ENCODE results near the gene CREB5.

The CREB5 gene

GRCh38 chr7:28554802-28555471 lies 142.6 kb downstream of the CREB5 start:
- DNase-seq: no peak

GRCh38 chr7:28556025-28556424 lies 143.7 kb downstream of the CREB5 start:
- DNase-seq: no peak

GRCh38 chr7:28556671-28557070 lies 144.4 kb downstream of the CREB5 start:
- DNase-seq: no peak

- DNase-seq: no peak
Measured at GRCh38 chr7:28558236-28558635, 145.9 kb downstream of the CREB5 start.

- no peak for DNase-seq
Measured at GRCh38 chr7:28560767-28561166, 148.4 kb downstream of the CREB5 start.

- no peak for DNase-seq
Measured at GRCh38 chr7:28564033-28564432, 151.7 kb downstream of the CREB5 start.

GRCh38 chr7:28564755-28565374 lies 152.5 kb downstream of the CREB5 start:
- no peak for DNase-seq

- DNase-seq: no peak
Measured at GRCh38 chr7:28565980-28566379, 153.7 kb downstream of the CREB5 start.

- no peak for DNase-seq
Measured at GRCh38 chr7:28570113-28570969, 158.0 kb downstream of the CREB5 start.

- no peak for DNase-seq
Measured at GRCh38 chr7:28570970-28571288, 158.6 kb downstream of the CREB5 start.

- no peak for DNase-seq
Measured at GRCh38 chr7:28571405-28571804, 159.1 kb downstream of the CREB5 start.

GRCh38 chr7:28572321-28573058 lies 160.2 kb downstream of the CREB5 start:
- DNase-seq: no peak

GRCh38 chr7:28573059-28573553 lies 160.8 kb downstream of the CREB5 start:
- no peak for DNase-seq

GRCh38 chr7:28573651-28574301 lies 161.5 kb downstream of the CREB5 start:
- no peak for DNase-seq

GRCh38 chr7:28575241-28575643 lies 162.9 kb downstream of the CREB5 start:
- no peak for DNase-seq

GRCh38 chr7:28576656-28577055 lies 164.3 kb downstream of the CREB5 start:
- no peak for DNase-seq

- no peak for DNase-seq
Measured at GRCh38 chr7:28579571-28579970, 167.3 kb downstream of the CREB5 start.

GRCh38 chr7:28580665-28581064 lies 168.3 kb downstream of the CREB5 start:
- DNase-seq: no peak

GRCh38 chr7:28581351-28581750 lies 169.0 kb downstream of the CREB5 start:
- no peak for DNase-seq

GRCh38 chr7:28582226-28582625 lies 169.9 kb downstream of the CREB5 start:
- DNase-seq: no peak

GRCh38 chr7:28584235-28584634 lies 171.9 kb downstream of the CREB5 start:
- DNase-seq: no peak

- DNase-seq: no peak
Measured at GRCh38 chr7:28586736-28587135, 174.4 kb downstream of the CREB5 start.

GRCh38 chr7:28587211-28587610 lies 174.9 kb downstream of the CREB5 start:
- DNase-seq: no peak

Measured in CD4-positive, alpha-beta T cell treated with Interleukin-4 for 4 hours (primary cell).